WI38 (cell line): ENCODE data around the gene RAB7B.

ENCODE experiments used
- H3K4me3 ChIP-seq: 2 replicates; pipeline ENCODE4 v1.5.1; 2011; ENCODE audit warnings: low read depth, mild to moderate bottlenecking, control low read depth, low read length
- CTCF ChIP-seq: IDR thresholded peaks from 2 replicates; pipeline ENCODE4 v1.5.1; 2012; ENCODE audit warnings: low read depth, mild to moderate bottlenecking, control low read depth, low read length

RAB7B gene

DNA sequence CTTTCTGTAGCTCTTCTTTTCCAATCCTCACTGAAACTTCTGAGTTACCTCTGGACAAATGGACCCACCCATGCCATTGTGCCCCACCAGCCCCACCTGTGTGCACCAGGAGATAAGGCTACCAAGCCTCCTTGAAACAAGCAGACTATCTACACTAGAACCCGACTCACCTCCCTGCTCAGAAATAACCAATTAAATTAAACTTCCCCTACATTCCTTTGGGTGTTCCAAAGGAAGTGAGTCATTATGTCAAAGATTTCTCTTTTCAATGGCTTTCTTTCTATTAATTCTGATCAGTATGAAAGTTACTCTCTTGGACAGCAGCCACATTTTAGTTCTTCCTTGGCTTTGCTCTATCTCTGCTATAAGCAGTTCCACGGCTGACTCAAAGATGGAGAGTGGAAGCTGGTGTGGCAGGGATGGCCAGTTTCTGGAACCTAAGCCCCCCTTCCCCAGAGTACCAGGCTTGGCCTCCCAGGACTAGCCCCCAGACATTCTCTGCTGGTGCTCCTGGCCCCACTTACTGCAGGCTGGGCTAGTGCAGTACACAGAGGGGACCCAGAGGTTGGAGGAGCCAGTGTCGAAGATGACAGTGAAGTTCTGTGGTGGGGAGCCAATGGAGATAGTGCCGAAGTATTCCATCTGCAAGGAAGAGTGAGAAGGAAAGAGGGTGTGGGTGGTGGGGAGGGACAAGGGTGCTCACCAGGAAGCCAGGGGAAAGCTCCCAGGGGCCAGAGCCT lies 18.6 kb upstream of the RAB7B start:
- TF ChIP-seq CTCF: no peak
- H3K4me3 ChIP-seq: no peak overlapping the region

DNA sequence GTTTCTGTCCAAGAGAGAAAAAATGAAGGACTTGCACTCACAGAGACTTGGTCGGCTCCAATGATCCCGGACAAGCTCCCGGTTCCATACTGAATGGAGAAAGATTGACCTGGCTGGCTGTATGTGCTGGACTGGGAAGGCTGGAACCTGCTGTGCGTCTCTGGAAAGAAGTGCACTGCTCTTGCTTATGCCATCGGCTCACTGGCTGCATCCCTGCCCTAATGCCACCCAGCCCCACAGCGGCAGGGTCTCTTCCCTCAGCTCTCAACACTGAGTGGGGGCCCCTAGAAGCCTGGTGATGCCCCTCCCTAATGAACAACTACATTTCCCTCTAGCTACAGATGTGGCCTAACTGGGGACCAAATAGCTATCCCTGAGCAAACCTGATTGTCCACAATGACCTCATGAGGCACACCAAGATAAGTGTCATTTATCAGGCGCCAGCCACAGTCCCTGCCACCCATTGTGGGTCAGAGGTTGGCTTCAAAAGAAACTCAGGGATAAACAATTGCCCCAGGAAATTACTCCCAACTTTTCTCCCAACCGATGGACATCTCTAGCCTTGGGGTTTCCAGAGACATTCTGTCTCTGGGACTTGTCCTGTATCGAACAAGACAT lies 17.9 kb upstream of the RAB7B start:
- H3K4me3 ChIP-seq: no peak overlapping the region
- TF ChIP-seq CTCF: no peak

GRCh38 chr1:206020393-206021007 lies 17.3 kb upstream of the RAB7B start:
- no peak for TF ChIP-seq CTCF

GRCh38 chr1:206015071-206015470 lies 11.9 kb upstream of the RAB7B start:
- TF ChIP-seq CTCF: no peak
- H3K4me3 ChIP-seq: no peak overlapping the region

More at GRCh38 chr1:206020393-206021007, 17.3 kb upstream of the RAB7B start:
- H3K4me3 ChIP-seq: no peak overlapping the region

- TF ChIP-seq CTCF: no peak
- H3K4me3 ChIP-seq: no peak overlapping the region
Observed at GRCh38 chr1:206014601-206015000, 11.4 kb upstream of the RAB7B start.

GRCh38 chr1:206013026-206013795 lies 10.0 kb upstream of the RAB7B start:
- no peak for TF ChIP-seq CTCF
- H3K4me3 ChIP-seq: no peak overlapping the region
